Measurements from ENCODE around the gene PARVA.

PARVA gene

GRCh38 chr11:12537778-12538401 lies 160.5 kb downstream of the PARVA start:
- no peak for DNase-seq
- intact Hi-C loops (cut with DNase I), result no loop called here

- intact Hi-C loops (cut with DNase I), result no loop called here
- no peak for DNase-seq
These were observed 161.6 kb downstream of the PARVA start for GRCh38 chr11:12538889-12539421.

- DNase-seq, result no peak
- intact Hi-C loops (cut with DNase I), result no loop called here
These were observed 162.2 kb downstream of the PARVA start for GRCh38 chr11:12539572-12539971.

GRCh38 chr11:12540075-12540680 lies 162.8 kb downstream of the PARVA start:
- intact Hi-C loops (cut with DNase I), result no loop called here
- no peak for DNase-seq

- peak in 1 of 42 donors; percentile 18 for DNase-seq
- intact Hi-C loops (cut with DNase I), result no loop called here
These were observed 163.7 kb downstream of the PARVA start for GRCh38 chr11:12540913-12541582.

- intact Hi-C loops (cut with DNase I), result no loop called here
- DNase-seq, result peak in 1 of 42 donors; percentile 26
These were observed 164.3 kb downstream of the PARVA start for GRCh38 chr11:12541583-12542151.

GRCh38 chr11:12542186-12542935 lies 165.0 kb downstream of the PARVA start:
- DNase-seq, result peak in 1 of 42 donors; percentile 25
- intact Hi-C loops (cut with DNase I), result no loop called here

- intact Hi-C loops (cut with DNase I), result no loop called here
- DNase-seq, result peak in 1 of 42 donors; percentile 8
These were observed 166.4 kb downstream of the PARVA start for GRCh38 chr11:12543596-12544415.

GRCh38 chr11:12544986-12545775 lies 167.8 kb downstream of the PARVA start:
- DNase-seq, result peak in 1 of 42 donors; percentile 31
- intact Hi-C loops (cut with DNase I), result no loop called here

- no peak for DNase-seq
- intact Hi-C loops (cut with DNase I), result no loop called here
These were observed 168.8 kb downstream of the PARVA start for GRCh38 chr11:12546122-12546521.

GRCh38 chr11:12546660-12547059 lies 169.3 kb downstream of the PARVA start:
- no peak for DNase-seq
- intact Hi-C loops (cut with DNase I), result no loop called here

- no peak for DNase-seq
These were observed 170.7 kb downstream of the PARVA start for GRCh38 chr11:12547953-12548650.

GRCh38 chr11:12552692-12553091 lies 175.3 kb downstream of the PARVA start:
- no peak for DNase-seq
- intact Hi-C loops (cut with DNase I), result no loop called here

More at GRCh38 chr11:12547953-12548650, 170.7 kb downstream of the PARVA start:
- intact Hi-C loops (cut with DNase I), result no loop called here

GRCh38 chr11:12554122-12554521 lies 176.8 kb downstream of the PARVA start:
- DNase-seq, result no peak
- intact Hi-C loops (cut with DNase I), result no loop called here

- no peak for DNase-seq
- intact Hi-C loops (cut with DNase I), result no loop called here
These were observed 178.8 kb downstream of the PARVA start for GRCh38 chr11:12556155-12556554.

GRCh38 chr11:12556788-12557384 lies 179.5 kb downstream of the PARVA start:
- peak in 3 of 42 donors; percentile 9 to 42 (median 15) for DNase-seq
- intact Hi-C loops (cut with DNase I), result no loop called here

- intact Hi-C loops (cut with DNase I), result no loop called here
- DNase-seq, result no peak
These were observed 181.6 kb downstream of the PARVA start for GRCh38 chr11:12559011-12559410.
